Left renal pelvis (tissue), 4 donors: ENCODE measurements around the gene NEK7. TPM values are rescaled to one million over a fixed set of nuclear protein-coding genes. Genes with fewer than 3 reads are reported as not detected.
"Not testable (repeated sequence)": the region's sequence is repeated elsewhere in the genome, so short reads cannot be mapped to it uniquely, and the experiment has no call there.

ENCODE experiments used
- DNase-seq, 4 donors: peaks; one replicate each; pipeline ENCODE4 v3.0.0-alpha.2; 2013; ENCODE audit warnings: low read depth in 4 of 4, low spot score in 3 of 4
- polyA plus RNA-seq, 4 donors: library from polyadenylated mRNA; unstranded; fragments of 120-200 nt; gene quantifications; one replicate each; pipeline ENCODE4 v1.2.1, GENCODE V29; 2013; ENCODE audit not compliant: insufficient read length in 4 of 4

NEK7 gene
- polyA plus RNA-seq, 4 donors, result 46.0 to 69.8 (median 55.9) TPM

DNA sequence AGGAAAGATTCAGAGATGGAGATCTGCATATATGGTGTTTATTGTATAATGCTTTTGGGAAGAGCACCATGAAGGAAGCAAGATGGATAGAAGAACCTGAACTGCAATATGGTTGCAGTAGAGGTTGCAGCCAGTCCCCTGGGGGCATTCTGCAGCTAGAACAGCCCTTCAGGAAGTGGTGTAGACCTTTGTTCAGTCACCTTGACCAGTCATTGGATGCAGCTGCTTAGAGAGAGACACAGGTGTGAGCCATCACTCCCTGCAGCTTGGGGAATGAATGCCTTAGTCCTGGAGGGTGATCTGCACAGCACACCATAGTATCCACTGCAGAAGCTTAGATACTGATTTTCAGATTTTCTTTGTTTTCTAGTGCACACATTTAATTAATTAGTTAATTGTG lies 42.3 kb downstream of the NEK7 start:
- no peak for DNase-seq

DNA sequence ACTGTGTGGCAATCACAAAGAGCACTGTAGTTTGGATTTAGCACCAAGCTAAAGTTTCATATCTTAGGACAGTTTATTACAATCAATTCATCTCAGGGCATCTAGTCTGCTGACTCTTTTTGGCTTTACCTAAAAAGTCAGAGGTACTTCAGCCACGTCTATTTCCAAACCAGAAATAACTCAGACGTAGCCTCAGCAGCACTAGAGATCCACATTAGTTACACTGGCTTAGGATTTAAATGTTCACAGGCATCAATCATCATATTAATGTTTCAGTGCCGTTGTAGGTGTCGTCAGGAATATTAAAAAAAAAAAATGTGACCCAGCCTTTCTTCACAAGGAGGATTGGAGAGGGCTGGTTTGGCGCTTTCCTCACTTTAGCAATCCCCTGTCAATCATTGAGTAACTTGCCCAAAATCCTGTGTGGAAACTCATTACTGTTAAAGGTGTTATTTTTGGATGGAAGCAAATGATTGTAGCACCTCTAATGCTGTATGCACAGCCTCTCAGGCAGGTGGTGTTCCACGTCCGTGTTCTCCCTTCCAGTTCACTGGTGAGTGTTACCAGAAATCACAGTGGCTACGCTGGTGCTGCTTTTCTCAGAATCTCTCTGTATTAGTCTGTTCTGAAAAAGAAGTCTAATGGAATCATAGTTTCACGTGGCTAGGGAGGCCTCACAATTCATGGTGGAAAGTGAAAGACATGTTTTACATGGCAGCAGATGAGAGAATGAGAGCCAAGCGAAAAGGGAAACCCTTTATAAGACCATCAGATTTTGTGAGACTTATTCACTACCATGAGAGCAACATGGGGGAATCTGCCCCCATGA lies 45.4 kb downstream of the NEK7 start:
- no peak for DNase-seq

DNA sequence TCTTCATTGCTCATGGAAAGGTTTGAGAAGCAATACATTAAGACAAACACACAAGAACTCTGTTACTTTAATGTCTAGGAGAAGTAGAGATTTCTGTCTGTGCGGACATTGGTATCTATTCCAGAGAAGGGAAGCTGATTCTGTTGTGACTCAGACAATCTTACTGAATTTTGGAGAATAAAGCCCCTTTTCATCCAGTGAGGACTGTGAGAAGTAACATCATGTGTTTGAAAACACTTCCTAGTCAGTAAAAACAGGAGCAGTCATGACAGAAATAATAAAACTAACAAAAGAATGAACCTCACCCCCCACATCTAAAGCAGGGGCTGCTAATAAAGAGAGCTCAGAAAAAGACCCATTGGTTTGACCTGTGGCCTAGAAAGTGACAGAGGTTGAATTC lies 46.6 kb downstream of the NEK7 start:
- no peak for DNase-seq

DNA sequence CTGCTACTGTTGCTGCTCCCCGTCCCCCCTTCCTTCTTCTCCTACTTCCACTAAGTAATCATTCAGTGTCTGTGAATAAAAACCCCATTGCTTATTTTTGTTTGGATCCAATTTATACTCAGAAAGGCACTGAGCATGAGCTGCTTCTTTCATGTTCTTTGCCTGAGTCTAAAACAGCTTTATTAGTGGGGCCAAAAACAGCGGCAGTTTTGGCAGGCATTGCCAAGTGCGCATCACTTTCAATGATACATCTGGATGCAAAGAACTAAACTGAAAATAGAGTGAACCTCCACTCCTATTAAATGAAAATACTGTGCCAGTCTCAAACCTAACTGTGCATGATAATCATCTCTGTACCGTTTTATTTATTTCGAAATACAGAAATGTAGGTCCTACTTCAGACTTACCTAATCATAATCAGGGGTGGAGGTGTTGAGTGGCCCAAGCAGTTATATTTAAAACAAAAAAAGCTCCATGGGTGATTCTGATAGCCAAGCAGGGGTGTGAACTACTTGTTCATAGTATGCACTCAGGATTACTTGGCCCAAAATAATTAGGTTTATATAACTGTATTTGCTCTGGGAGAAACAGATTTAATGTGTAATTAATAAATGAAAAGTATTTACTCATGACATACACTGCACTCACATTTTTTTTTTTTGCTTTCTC lies 48.4 kb downstream of the NEK7 start:
- no peak for DNase-seq

DNA sequence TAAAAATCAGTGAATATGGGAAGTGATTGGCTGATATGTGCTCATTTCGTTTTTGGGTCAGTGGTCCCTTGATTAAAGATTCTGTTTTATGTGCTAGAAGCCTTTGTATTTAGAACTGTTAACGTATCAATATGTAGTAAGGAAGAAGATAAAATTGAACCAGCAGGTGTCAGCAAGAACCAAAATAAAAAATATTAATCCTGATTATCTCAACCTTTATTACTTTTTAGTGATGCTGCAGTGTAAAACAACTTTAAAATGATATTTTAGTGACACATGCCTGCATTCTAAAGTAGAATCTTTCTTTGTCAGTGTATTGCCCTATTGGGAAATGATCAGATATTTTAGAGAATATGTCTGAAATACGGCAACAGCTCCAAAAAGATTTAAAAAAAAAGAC lies 49.5 kb downstream of the NEK7 start:
- no peak for DNase-seq

DNA sequence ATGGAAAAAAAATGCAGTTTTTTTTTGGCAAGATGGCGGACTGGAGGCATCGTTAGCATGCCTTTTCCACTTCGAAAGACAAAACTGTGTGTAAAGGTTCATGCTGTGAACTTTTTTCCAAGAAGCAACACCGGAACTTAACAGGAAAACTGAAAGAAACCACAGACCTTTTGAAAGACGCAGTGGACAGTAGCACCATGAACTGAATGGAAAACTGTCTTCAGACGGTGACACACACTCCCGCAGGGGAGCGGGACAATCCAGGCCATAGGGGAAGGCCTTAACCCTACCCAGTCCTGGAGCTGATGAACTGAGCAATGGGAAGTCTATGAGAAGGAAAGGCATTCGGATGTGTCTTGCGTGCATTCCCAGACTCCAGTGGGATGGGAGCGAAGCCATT lies 54.9 kb downstream of the NEK7 start:
- no peak for DNase-seq

DNA sequence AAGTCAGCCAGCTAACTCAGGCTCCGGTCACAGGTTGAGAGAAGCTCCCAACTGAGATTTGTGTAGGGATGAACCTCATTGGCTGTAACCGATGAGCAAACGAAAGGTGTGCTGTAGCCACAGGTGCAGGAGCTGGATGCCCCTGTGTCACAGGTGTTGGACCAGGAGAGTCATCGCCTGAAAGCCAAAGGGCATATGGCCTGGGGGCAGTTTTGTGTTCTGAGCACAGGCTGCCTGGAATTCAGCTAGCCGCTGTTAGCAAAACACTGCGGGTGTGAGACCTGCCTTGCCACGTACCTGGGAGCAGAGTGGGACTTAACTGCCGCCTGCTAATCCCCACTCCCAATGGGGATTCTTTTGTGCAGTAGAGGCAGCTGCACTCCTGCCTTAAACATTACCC lies 55.3 kb downstream of the NEK7 start:
- DNase-seq, result no peak

DNA sequence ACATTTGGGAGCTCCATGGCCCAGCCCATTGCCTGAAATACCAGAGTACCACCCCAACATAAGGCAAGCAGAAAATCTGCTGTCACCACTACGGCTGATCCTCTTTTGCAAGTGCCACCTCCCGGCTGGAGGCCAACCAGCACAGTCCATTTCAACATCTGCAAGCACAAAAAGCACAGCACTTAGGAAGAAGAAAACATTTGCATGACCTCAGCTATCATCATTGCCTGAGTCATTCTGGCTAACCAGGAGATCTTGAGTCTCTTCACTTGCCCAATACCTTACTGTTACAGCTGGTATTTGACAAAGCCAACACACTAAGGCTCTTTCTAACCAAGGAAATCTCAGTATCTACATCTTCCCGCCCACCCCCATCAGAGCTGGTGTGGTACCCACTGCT lies 55.9 kb downstream of the NEK7 start:
- no peak for DNase-seq

DNA sequence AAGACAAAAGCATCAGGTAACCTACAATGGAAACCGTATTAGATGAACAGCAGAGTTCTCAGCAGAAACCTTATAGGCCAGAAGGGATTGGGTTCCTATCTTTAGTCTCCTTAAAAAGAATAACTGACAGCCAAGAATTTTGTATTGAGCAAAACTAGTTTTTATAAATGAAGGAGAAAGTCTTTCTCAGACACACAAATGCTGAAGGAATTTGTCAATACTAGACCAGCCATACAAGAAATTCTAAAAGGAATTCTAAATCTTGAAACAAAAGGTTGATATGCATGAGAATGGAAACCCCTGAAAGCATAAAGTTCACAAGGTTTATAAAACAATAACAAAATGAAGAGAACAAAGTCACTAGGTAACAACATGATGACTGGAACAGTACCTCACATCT lies 58.1 kb downstream of the NEK7 start:
- DNase-seq, result no peak

DNA sequence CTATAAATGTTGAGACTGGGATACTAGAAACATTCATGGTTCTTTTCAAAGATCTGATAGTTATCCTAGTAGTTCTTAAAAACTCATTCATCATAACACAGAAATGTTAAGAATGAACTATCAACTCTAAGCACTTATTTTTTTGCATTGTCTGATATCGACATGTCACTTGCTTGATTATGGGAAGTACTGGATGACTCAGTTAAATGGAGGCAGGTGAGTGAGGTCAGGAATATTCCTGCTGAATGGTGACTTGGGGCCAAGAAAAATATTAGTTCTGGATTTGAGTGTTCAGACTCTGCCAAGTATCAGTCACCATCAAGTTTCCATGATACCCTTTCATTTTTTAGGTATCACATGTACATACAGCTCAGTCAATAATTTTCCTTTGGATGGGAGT lies 63.6 kb downstream of the NEK7 start:
- DNase-seq, result no peak

DNA sequence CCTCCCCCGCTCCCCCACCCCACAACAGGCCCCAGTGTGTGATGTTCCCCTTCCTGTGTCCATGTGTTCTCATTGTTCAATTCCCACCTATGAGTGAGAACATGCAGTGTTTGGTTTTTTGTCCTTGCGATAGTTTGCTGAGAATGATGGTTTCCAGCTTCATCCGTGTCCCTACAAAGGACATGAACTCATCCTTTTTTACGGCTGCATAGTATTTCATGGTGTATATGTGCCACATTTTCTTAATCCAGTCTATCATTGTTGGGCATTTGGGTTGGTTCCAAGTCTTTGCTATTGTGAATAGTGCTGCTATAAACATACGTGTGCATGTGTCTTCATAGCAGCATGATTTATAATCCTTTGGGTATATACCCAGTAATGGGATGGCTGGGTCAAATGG lies 70.2 kb downstream of the NEK7 start:
- not testable (repeated sequence) for DNase-seq

DNA sequence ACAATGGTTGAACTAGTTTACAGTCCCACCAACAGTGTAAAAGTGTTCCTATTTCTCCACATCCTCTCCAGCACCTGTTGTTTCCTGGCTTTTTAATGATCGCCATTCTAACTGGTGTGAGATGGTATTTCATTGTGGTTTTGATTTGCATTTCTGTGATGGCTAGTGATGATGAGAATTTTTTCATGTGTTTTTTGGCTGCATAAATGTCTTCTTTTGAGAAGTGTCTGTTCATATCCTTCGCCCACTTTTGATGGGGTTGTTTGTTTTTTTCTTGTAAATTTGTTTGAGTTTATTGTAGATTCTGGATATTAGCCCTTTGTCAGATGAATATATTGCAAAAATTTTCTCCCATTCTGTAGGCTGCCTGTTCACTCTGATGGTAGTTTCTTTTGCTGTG lies 70.7 kb downstream of the NEK7 start:
- DNase-seq, result not testable (repeated sequence)

DNA sequence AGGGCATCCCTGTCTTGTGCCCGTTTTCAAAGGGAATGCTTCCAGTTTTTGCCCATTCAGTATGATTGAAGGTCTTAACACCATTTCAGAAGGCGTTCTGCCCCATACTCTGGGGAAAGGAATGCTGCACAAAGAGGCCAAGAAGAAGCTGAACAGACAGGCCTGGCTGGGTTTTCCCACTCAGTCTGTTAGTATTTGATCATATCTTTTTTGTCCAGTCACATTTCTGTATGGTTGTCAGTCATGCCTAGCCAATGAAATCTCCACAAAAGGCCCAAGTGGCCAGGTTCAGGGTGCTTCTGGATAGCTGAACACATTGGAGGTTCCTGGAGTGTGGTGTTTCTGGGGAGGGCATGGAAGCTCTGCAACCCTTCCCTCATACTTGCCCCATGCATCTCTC lies 72.1 kb downstream of the NEK7 start:
- DNase-seq, result no peak

DNA sequence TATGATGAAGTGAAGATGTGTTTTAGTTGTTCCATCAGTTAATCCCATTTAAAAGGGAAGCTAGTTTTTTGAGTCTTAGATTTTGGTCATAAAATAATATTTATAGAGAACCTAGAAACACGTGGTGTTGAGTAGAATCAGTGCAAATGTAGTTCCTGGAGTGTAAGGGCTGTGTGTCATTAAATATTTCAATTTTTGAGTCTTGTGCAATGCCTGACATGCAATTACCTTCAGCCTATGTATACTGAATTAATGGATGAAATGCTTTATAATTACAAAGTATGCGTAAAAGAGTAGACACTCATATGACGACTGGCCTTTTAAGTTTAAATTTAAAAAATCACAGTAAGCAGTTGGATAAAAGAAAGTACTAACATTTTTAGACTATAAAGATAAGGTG lies 75.0 kb downstream of the NEK7 start:
- no peak for DNase-seq

DNA sequence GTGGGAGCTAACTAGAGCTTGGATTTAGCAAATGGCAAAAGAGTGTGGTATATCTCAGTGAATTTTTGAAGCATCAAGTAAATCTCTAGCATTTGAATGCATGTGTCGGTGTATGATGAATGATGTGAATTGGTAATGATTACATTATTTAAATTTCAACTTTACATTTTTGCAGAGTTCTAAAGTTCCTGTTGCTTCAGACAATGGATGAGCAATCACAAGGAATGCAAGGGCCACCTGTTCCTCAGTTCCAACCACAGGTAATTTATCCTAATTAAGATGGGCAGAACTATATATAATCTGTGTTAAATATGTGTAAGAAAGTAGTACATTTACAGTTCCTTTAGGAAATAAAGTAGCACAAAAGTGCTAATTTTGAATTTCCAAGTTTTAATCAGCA lies 75.6 kb downstream of the NEK7 start:
- DNase-seq, result no peak

DNA sequence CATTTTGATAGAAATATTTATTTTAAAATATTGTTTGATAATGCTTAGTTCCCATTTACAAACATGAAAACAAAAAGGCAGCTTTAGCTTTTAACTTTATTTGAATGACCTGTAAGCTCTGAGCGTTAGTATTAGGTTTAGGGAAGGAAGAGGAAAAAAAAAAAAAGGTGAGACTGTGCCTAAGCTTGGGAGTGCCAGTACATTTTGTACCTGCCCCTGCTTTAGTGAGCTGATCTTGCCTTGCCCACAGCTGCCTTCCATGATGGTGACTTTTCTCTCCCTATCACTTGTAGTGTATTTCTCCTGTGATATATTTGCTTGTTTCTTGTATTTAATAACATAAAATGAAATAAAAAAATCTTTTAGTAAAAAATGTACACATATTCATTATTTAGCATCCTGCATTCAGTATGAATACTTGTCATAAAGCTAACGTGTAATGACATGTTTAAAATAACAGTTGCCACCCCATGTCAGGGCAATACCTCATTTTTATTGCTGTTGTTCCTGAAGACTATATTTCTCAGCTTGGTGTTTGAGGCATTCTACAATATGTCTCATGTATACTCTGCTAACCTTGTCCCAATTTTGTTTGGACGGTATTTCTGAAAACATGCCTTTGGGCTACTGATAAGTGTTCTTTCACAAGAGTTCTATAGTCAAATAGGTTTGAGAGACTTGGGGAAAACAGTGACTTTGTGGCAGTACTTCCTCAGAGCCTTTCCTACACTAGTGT lies 76.3 kb downstream of the NEK7 start:
- DNase-seq, result no peak

DNA sequence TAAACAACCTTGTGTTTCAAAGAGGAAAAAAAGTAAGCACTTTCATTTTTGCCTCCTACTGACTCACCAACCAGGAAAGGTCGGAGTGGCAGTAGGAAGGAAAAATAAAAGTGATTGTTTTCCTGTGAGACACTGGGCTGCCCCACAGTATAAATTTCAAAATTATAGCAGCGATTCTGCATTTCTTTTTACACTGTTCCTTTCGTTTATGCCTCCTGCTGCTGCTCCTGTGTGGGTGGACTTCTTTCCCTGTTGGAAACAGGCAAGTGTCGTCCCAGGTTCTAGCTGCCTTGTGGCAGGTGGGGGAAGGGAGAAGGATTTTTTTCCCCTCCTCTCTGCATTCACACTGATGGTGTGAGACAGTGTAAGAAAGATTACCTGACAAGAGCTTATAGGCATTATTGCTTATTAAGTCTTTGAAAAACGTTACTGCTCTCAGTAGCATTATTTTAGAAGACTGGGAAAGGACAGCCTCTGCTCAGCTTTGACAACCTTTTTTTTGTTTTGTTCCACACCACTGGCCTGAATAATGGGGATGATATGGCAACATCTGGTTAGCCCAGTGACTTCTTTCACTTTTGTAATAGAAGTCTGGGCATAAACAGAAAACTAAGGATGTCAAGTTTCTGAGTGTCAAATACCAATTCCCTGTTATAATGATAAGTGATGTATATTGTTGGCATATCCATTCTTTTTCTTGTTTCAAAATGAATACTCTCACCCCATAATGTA lies 77.9 kb downstream of the NEK7 start:
- DNase-seq, result peak in 1 of 4 donors; percentile 7

DNA sequence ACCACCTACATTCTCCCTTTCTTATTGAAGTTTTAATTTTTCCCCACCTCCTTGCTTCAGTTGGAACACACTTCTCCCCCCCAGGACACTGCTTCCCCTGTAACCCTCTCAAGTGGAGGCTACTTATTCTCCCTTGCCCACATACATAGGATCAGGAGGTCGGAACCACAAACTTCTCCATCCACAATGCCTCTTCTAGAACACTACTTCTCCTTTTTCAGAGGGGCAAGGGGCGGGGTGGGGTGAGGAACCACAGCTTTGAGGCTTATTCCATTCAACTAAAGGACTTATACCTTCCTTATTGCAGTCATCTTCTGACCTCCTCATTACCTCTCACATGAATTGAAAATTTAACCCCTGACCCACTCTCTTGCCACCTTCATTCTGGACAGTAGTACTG lies 81.3 kb downstream of the NEK7 start:
- no peak for DNase-seq

DNA sequence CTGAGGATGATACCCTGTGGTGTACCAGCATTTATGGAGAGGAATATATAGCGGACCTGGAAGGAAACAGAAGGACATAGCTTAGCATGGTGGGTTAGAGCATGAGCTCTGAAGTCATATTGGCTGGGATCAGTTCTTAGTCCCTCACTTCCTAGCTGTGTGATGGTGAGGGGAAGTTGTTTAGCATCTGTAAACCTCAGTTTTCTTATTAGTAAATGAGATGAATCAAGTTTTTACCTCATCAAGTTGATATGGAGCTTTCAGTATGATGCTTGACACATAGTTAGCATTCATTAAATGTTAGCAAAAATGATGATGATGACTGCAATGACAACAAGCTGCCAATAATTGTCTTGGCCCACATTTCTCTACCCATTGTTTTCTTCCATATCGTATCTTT lies 84.8 kb downstream of the NEK7 start:
- no peak for DNase-seq

DNA sequence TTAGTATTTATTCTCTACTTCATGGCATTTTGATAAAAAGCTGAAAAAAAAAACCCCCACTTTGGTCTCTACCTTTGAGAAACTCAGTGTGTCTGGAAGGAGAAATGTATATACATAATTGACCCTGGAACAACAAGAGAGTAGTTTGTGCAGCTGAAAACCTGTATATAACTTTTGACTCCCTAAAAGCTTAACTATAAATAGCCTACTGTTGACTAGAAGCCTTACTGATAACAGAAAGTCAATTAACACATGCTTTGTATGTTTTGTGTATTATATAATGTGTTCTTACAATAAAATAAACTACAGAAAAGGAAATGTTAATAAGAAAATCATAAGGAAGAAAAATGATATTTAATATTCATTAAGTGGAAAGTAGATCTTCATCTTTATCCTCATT lies 88.0 kb downstream of the NEK7 start:
- DNase-seq, result no peak

DNA sequence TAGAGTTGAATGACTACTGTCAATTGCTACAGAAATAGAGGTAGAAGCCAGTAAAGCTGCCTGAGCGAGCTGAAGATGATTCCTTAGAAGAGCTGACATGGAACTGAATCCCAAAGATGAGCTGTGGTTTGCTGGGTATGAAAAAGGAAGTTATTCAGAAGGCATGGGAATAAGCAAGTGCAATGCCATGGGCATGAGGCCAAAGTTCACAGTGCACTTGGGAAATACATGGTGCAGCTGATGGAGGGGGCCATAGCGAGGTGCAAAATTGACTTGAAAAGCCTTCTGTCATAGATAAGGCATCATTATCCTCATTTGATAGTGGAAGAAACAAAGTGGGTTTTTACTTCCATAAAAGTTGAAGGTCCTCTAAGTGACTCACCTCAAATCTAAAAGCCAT lies 88.6 kb downstream of the NEK7 start:
- no peak for DNase-seq
